GM18870 (cell line): ENCODE results near the gene ARL4A.

Source experiments
- ATAC-seq: cut with Tn5 transposase; IDR thresholded peaks from one replicate; pipeline ENCODE4 v1.9.1; 2021; ENCODE audit warnings: moderate library complexity; ENCODE audit not compliant: unreplicated experiment

ARL4A gene

DNA sequence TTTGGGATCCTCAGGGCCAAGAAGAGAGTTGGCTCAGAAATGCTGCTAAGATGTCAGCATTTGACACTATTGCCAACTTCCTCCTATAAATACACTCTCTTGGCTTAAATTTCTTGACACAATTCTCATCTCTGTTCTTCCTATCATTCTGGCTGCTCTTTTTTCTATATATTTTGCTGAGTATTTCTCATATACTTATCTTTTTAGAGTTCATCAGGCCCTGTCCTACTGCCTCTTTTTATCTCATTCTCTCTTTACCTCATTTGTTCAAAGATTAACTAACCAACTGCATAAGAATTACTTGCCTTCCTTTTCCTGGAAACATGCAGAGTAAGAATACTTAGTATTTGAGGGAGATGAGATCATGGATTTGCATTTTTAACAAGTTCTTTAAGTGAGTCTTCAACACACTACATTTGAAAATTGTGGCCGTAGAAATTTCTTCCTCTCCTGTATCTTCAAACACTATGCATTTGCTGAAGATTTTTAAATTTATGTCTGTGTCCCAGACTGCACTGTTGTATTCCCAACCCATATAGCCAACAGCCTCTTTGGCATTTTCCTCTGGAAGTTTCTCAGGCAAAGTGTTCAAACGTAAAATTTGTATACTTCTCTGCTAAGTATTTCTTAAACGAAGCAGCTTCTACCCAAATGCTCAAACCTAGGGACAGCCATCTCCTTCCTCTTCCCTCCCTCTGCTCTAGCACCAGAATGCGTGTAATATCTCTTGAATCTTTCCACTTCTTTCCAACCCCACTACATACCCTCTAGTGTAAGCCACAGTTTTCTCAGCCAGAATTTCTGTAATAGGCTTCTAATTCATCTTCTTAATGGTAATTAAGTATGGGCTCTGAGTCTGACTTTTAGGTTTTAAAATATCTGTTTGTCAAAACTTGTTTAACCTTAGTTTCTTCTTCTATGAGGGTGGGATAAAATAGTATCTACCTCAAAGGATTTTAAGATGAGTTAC is 35.5 kb downstream of the ARL4A start:
- ATAC-seq, result no peak

DNA sequence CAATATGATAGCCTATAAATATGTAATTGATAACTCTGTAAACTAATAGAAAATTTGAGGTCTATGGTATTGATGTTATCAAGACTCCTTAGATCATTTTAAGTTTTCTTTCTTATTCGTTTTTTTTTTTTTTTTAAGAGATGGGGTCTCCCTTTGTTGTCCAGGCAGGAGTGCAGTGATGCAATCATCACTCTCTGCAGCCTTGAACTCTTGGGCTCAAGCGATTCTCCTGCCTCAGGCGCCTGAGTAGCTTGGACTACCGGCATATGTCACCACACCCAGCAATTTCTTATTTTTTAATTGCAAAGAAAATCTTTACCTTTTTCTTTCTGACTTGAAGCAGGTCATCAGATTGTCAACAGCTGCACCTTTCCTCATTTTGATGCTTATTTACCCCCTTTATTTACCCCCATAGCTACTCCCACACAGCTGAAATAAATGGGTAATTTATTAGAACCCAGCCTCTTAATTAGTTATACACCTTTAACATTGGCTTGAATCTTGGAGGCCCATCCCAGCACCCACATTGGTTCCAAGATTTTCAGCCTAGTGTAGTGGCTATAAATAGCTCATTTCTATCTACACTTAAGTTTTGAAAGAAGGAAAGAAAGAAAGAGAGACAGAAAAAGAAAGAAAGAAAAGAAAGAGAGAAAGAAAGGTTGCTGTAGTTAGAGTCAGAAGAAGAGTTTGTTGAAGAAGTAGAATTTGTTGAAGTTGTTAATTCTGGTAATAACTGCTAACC is 38.3 kb downstream of the ARL4A start:
- ATAC-seq, result no peak

DNA sequence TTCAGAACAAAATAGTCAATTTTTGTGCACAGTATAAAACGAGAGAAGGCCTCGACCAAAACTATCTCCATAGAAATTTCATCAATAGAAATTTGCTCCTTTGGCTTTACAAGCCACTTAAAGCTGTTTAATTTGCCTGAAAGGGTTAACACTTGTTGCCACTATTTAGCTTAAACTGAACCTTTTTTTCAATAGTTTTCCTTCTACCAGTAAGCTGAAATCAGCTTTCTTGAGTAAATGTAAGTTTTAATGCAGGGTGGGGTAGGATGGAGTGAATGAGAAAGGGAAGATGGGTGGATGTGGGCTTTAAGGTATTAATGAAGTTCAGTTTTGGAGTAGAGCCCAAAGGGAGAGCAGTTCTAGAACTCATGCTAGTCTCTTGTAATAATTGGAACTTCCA is 39.5 kb downstream of the ARL4A start:
- ATAC-seq, result no peak

DNA sequence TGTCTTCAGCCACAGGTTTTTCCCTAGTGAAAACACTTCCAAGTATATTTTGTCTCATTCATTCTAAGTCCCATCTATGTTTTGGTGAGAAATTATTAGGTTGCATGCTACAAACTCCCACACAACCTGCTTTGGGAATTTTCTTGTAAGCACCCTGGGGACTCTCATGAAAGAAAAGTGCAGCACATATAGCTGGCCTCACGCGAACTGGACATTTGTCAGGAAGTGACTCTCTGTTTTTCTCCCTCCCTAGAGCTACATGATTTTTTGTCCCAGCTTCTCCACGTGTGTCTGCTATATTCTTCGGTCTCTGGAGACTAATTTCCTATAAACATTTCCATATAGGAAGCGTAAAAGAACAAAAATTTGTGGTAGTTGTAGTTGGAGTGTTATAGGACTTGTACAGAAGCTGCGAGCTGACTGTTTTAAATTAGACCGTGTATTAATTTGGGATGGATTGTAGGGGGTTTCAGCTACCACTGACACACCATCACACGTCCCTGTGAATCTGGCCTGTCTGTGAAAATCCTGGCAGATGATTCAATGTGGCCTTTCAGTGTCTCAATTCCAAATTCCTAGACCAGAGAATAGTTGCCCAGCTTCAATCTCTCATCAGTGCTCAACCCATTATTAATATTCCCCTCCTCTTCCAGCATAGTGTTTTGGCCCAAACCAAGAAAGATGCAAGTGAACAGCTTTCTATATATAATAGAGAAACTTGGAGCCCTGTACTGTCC is 40.2 kb downstream of the ARL4A start:
- no peak for ATAC-seq

DNA sequence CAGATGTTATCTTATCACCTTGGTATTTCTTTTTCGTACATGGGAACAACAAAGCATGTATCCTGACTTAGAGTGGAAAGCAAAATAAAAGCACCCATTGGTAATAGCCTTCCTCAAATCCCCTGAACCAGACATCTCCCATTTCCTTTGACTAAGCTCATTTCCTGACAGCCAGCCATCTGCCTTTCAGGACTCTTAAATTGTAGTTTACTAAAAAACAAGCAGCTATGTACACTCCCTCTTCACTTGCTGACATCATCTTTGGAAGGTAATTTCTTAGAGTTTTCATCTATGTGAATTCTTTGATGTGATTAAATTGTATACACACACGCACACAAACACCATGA is 40.7 kb downstream of the ARL4A start:
- ATAC-seq, result no peak

DNA sequence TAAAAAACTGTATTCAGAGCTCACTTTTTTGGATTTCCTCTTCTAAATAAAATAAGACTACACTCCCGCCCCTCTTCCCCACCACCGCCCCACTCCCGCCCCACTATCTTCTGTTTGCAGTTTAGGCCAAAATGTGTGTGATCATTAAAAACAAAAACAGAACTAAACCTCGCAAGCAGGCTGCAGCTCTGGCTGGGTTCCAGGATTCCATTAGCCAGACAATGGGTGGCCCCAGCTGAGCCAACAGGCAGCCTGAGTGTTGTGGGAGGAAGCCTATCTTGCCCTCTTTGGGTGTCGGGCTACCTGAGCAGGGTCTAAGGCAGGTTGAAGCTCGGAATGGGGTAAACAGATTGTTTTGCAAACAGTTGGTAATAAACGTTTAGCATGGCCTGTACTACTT is 41.7 kb downstream of the ARL4A start:
- no peak for ATAC-seq

DNA sequence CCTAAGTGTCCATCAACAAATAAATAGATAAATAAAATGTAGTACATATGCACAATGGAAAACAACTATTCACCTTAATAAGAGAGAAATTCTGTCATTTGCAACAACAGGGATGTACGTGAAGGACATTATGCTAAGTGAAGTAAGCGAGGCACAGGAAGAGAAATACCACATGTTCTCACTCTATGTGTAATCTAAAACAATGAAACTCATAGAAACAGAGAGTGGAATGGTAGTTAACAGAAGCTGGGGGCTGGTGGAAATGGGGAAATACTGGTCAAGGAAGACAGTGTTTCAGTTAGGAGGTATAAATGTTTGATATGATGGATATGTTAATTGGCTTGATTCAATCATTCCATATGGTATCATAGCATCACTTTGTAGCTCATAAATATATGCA is 43.1 kb downstream of the ARL4A start:
- peak; percentile 40 for ATAC-seq

DNA sequence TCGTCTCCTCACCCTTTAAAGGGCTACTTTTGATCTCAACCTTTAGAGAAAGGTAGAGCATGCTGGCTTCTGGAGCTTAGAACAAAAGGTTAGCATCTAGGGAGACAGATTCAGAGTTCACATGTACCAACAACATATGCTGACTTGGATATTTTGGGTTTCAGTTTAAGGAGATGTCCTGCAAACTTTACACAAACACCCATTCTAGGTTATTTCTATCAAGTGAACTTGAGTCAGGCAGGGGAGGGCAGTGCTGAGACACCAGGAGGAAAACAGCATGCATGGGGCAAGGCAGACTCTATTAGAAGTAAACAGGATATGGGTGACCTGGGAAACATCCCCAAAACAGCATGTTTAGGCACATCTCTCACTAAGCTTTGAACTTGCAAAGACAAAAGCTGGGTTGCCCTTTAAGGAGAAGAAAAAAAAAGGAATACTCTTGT is 43.8 kb downstream of the ARL4A start:
- ATAC-seq, result no peak

DNA sequence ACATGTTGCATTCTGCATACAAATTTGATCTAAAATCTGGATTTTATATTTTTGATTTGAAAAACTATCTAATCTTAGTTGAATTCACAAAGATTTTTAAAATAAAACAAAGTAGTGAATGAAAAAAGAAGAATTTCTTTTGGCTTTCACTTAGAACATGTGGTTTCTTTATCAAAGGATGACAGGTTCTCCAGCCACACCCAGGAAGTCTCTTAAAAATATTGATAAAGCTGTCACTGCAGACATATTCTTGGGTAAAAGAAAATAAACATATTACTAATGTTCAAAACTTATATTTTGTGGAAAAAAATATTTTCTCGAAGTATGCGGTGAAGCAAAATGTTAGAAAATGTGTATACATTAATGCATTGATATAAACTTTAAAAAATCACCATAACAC is 44.3 kb downstream of the ARL4A start:
- ATAC-seq, result no peak

DNA sequence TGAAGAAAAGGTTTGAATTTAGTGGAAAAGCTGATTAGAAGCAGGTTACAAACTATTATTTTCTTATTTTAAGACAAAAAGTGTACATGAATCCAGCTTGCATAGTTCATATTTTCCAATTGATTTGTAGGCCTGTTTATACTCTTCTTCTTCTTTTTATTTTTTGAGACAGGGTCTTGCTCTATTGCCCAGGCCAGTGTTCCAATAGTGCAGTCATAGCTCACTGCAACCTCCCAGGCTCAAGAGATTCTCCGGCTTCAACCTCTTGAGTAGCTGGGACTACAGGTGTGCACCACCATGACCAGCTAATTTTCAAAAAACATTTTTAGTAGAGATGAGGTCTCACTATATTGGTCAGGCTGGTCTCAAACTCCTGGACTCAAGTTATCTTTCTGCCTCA is 45.0 kb downstream of the ARL4A start:
- no peak for ATAC-seq

DNA sequence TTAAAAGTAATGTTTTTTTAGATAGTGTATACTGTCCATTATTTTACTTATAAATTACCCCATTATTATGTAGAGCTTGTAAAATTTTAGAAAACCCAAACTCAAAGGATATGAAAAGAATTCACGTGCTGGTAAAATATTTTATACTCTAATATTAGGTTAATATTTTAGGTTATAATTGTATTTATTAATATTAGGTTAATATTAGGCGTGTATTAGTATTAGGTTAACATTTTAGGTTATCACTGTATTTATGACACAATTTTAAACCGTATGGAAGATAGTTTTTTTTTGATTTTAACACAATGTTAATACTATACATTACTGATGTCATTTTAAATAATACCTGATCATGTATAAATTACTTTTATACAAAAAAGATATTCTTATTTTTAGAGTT is 48.5 kb downstream of the ARL4A start:
- ATAC-seq, result no peak

DNA sequence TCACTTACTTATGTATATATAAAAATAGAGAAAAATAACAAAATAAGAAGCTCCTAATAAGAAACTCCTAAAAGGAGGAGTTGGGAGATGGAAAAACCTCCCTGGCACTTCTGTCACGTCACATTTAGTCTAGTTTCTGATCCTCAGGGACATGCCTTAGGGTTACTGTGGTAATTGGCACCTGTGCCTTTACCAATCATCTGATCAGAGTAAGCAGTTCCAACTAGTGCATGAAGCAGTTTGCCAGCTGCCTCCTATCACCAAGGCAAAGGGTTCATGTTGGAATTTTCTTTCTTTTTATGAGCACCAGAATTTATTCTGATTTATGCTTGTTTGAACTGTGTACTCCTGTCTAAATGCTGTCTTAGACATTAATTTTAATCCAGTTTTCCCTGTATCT is 49.9 kb downstream of the ARL4A start:
- ATAC-seq, result no peak

DNA sequence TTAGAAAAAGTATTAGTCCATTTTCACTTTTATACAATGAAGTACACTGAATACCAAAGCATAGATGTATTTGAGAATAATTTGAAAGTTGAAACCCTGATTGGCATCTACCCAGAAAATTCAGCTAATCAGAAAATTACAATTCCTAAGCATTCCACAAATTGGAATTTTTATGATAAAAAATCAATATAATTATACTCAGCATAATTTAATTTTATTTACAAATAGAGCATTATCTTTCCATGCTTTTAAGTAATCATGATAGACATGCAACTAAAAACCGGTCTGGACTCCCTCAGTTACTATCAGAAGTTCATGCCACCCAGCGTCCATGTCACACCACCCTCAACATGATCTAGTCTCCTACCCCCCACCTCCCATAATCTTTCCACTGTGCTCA is 50.4 kb downstream of the ARL4A start:
- no peak for ATAC-seq

DNA sequence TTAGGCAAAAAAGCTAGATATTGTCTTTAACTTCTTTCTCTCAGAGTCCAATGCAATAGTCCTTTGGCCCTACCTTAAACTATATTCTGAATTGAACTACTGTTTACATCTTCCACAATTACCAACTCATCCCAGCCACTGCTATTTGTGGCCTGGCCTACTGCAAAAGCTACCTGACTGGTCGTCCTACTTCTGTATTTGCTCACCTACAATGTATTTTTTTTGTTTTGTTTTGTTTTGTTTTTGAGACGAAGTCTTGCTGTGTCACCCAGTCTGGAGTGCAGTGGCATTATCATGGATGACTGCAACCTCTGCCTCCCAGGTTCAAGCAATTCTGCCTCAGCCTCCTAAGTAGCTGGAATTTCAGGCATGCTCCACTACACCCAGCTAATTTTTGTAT is 51.2 kb downstream of the ARL4A start:
- ATAC-seq, result no peak
